ENCODE measurements around the gene NFE2L3. TPM values are rescaled to one million over a fixed set of nuclear protein-coding genes. Genes with fewer than 3 reads are reported as not detected.

The NFE2L3 gene
- total RNA-seq, 1 donor from 2014 or later = 50.4 TPM

- H3K9me3 ChIP-seq (ENCODE audit: insufficient read depth, low read depth, low read length) = no peaks in the 10 kb centered on the region
- no peak overlapping the region for H3K4me3 Mint-ChIP-seq (ENCODE audit: unreplicated experiment)
Measured at GRCh38 chr7:26149391-26149977, 2.5 kb upstream of the NFE2L3 start.

GRCh38 chr7:26151096-26151495, 902 bp upstream of the NFE2L3 start:
- no peak for FAIRE-seq
- H3K27ac ChIP-seq (ENCODE audit: low read depth, low read length) = no peak overlapping the region
- H2AFZ ChIP-seq (ENCODE audit: low read depth, low read length) = no peak overlapping the region
- peak overlapping the region; percentile 84 for H3K4me2 ChIP-seq (ENCODE audit: low read length)
- peaks cover 28% of the 10 kb centered on the region for H3K4me1 ChIP-seq (ENCODE audit: insufficient read depth, low read length)
- H3K27me3 Mint-ChIP-seq (ENCODE audit: low read depth, unreplicated experiment) = peaks cover 2% of the 10 kb centered on the region
- H3K4me3 Mint-ChIP-seq (ENCODE audit: unreplicated experiment) = peak overlapping the region; percentile 81
- H3K9ac ChIP-seq (ENCODE audit: low read length) = no peak overlapping the region
- H3K79me2 ChIP-seq (ENCODE audit: insufficient read depth, low read length) = peaks cover 21% of the 10 kb centered on the region
- H3K9me3 Mint-ChIP-seq (ENCODE audit: unreplicated experiment) = peaks cover 4% of the 10 kb centered on the region
- H3K36me3 ChIP-seq (ENCODE audit: insufficient read depth, low read length) = no peaks in the 10 kb centered on the region
- no peak for TF ChIP-seq EZH2 (IDR thresholded peaks at IDR 0.05; ENCODE audit: insufficient read depth, low read length)
- H3K4me1 Mint-ChIP-seq (ENCODE audit: low read depth, unreplicated experiment) = peaks cover 24% of the 10 kb centered on the region
- H4K20me1 ChIP-seq (ENCODE audit: insufficient read depth, low read length) = peaks cover 5% of the 10 kb centered on the region
- DNase-seq (ENCODE audit: low read depth) = no peak
- no peaks in the 10 kb centered on the region for H3K9me3 ChIP-seq (ENCODE audit: insufficient read depth, low read depth, low read length)
- H3K36me3 Mint-ChIP-seq (ENCODE audit: low read depth, unreplicated experiment) = no peaks in the 10 kb centered on the region
- no peak overlapping the region for H3K4me3 ChIP-seq (ENCODE audit: insufficient read depth, low read depth, low read length)
- H3K27me3 ChIP-seq (ENCODE audit: insufficient read depth, low read length) = peaks cover 9% of the 10 kb centered on the region
- peak overlapping the region; percentile 78 for H3K27ac Mint-ChIP-seq (ENCODE audit: unreplicated experiment)

More at GRCh38 chr7:26149391-26149977, 2.5 kb upstream of the NFE2L3 start:
- FAIRE-seq (no peak), DNase-seq (ENCODE audit: low read depth) (no peak)
- Histone ChIP-seq H4K20me1 (ENCODE audit: insufficient read depth, low read length) (no peaks in the 10 kb centered on the region), H3K36me3 (ENCODE audit: insufficient read depth, low read length) (no peaks in the 10 kb centered on the region), H3K4me2 (ENCODE audit: low read length) (no peak overlapping the region), H3K27ac (ENCODE audit: low read depth, low read length) (no peak overlapping the region), H3K27me3 (ENCODE audit: insufficient read depth, low read length) (peaks cover 9% of the 10 kb centered on the region), H3K4me3 (ENCODE audit: insufficient read depth, low read depth, low read length) (no peak overlapping the region), H3K79me2 (ENCODE audit: insufficient read depth, low read length) (peaks cover 17% of the 10 kb centered on the region), H3K4me1 (ENCODE audit: insufficient read depth, low read length) (peaks cover 13% of the 10 kb centered on the region), H2AFZ (ENCODE audit: low read depth, low read length) (no peak overlapping the region), H3K9ac (ENCODE audit: low read length) (no peak overlapping the region)
- Mint-ChIP-seq H3K36me3 (ENCODE audit: low read depth, unreplicated experiment) (no peaks in the 10 kb centered on the region), H3K27ac (ENCODE audit: unreplicated experiment) (no peak overlapping the region), H3K4me1 (ENCODE audit: low read depth, unreplicated experiment) (peaks cover 10% of the 10 kb centered on the region), H3K9me3 (ENCODE audit: unreplicated experiment) (peaks cover 4% of the 10 kb centered on the region), H3K27me3 (ENCODE audit: low read depth, unreplicated experiment) (peaks cover 2% of the 10 kb centered on the region)
- no peak for TF ChIP-seq EZH2 (IDR thresholded peaks at IDR 0.05; ENCODE audit: insufficient read depth, low read length)
- TF ChIP-seq, protein P1, sequence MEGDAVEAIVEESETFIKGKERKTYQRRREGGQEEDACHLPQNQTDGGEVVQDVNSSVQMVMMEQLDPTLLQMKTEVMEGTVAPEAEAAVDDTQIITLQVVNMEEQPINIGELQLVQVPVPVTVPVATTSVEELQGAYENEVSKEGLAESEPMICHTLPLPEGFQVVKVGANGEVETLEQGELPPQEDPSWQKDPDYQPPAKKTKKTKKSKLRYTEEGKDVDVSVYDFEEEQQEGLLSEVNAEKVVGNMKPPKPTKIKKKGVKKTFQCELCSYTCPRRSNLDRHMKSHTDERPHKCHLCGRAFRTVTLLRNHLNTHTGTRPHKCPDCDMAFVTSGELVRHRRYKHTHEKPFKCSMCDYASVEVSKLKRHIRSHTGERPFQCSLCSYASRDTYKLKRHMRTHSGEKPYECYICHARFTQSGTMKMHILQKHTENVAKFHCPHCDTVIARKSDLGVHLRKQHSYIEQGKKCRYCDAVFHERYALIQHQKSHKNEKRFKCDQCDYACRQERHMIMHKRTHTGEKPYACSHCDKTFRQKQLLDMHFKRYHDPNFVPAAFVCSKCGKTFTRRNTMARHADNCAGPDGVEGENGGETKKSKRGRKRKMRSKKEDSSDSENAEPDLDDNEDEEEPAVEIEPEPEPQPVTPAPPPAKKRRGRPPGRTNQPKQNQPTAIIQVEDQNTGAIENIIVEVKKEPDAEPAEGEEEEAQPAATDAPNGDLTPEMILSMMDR (IDR thresholded peaks at IDR 0.05; ENCODE audit: insufficient read depth, low read depth, low read length) = no peak

DNA sequence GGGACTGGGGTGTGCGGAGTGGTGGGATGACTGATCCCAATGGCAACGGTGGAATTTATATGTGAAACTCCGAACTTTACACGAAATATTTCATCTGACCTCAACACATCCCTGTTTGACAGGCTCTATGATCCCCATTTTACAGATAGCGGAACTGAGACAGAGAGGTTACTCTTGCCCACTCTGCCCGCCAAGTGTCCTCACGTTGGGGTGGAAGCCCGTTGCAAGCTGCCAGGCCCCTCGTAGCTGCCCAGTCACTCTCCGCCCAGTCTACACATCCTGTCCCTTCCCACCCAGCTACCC, 397 bp upstream of the NFE2L3 start:
- no peak for DNase-seq (ENCODE audit: low read depth)
- Mint-ChIP-seq H3K27ac (ENCODE audit: unreplicated experiment) (peak overlapping the region; percentile 78), H3K9me3 (ENCODE audit: unreplicated experiment) (peaks cover 4% of the 10 kb centered on the region), H3K4me3 (ENCODE audit: unreplicated experiment) (peak overlapping the region; percentile 81), H3K36me3 (ENCODE audit: low read depth, unreplicated experiment) (no peaks in the 10 kb centered on the region), H3K27me3 (ENCODE audit: low read depth, unreplicated experiment) (peaks cover 2% of the 10 kb centered on the region), H3K4me1 (ENCODE audit: low read depth, unreplicated experiment) (peaks cover 29% of the 10 kb centered on the region)
- H3K27me3 ChIP-seq (ENCODE audit: insufficient read depth, low read length) = peaks cover 9% of the 10 kb centered on the region
- no peaks in the 10 kb centered on the region for H3K9me3 ChIP-seq (ENCODE audit: insufficient read depth, low read depth, low read length)
- H3K4me2 ChIP-seq (ENCODE audit: low read length) = peak overlapping the region; percentile 84
- no peak overlapping the region for H3K27ac ChIP-seq (ENCODE audit: low read depth, low read length)
- H3K4me1 ChIP-seq (ENCODE audit: insufficient read depth, low read length) = peaks cover 31% of the 10 kb centered on the region
- H3K36me3 ChIP-seq (ENCODE audit: insufficient read depth, low read length) = no peaks in the 10 kb centered on the region
- FAIRE-seq = no peak
- H2AFZ ChIP-seq (ENCODE audit: low read depth, low read length) = peak overlapping the region; percentile 68
- peaks cover 21% of the 10 kb centered on the region for H3K79me2 ChIP-seq (ENCODE audit: insufficient read depth, low read length)
- peaks cover 5% of the 10 kb centered on the region for H4K20me1 ChIP-seq (ENCODE audit: insufficient read depth, low read length)
- TF ChIP-seq EZH2 (IDR thresholded peaks at IDR 0.05; ENCODE audit: insufficient read depth, low read length) = no peak
- peak overlapping the region; percentile 57 for H3K4me3 ChIP-seq (ENCODE audit: insufficient read depth, low read depth, low read length)
- no peak overlapping the region for H3K9ac ChIP-seq (ENCODE audit: low read length)
